Measurements from ENCODE around the gene THADA. TPM values are rescaled to one million over a fixed set of nuclear protein-coding genes. Genes with fewer than 3 reads are reported as not detected.
A peak's percentile ranks its signal among the peaks of the same experiment; 100 is the strongest.

The THADA gene
- total RNA-seq, 1 donor from 2014 or later, result 41.2 TPM

DNA sequence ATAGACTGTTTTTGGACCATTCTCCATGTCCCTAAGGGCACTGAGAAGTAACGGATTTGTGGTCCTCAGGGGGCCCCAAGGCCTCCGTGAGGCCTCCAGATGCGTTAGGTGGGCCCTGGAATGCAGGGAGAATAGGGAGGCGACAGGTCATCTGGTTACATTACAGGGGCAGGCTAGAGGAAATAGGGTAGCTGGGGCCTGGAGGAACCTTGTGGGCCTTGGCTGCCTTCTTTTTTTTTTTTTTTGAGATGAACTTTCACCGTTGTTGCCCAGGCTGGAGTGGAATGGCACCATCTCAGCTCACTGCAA is 398.3 kb downstream of the THADA start:
- Histone ChIP-seq H3K27me3 (ENCODE audit: low read depth) (no peaks in the 10 kb centered on the region), H3K4me1 (peaks cover 35% of the 10 kb centered on the region), H3K36me3 (no peaks in the 10 kb centered on the region), H3K27ac (no peak overlapping the region), H3K9me3 (no peaks in the 10 kb centered on the region), H3K4me3 (no peak overlapping the region)
- TF ChIP-seq, protein P1, sequence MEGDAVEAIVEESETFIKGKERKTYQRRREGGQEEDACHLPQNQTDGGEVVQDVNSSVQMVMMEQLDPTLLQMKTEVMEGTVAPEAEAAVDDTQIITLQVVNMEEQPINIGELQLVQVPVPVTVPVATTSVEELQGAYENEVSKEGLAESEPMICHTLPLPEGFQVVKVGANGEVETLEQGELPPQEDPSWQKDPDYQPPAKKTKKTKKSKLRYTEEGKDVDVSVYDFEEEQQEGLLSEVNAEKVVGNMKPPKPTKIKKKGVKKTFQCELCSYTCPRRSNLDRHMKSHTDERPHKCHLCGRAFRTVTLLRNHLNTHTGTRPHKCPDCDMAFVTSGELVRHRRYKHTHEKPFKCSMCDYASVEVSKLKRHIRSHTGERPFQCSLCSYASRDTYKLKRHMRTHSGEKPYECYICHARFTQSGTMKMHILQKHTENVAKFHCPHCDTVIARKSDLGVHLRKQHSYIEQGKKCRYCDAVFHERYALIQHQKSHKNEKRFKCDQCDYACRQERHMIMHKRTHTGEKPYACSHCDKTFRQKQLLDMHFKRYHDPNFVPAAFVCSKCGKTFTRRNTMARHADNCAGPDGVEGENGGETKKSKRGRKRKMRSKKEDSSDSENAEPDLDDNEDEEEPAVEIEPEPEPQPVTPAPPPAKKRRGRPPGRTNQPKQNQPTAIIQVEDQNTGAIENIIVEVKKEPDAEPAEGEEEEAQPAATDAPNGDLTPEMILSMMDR (IDR thresholded peaks at IDR 0.05), result no peak
- intact Hi-C loops (cut with DNase I), result no loop called here
- no peak for ATAC-seq
- DNase-seq, result no peak

DNA sequence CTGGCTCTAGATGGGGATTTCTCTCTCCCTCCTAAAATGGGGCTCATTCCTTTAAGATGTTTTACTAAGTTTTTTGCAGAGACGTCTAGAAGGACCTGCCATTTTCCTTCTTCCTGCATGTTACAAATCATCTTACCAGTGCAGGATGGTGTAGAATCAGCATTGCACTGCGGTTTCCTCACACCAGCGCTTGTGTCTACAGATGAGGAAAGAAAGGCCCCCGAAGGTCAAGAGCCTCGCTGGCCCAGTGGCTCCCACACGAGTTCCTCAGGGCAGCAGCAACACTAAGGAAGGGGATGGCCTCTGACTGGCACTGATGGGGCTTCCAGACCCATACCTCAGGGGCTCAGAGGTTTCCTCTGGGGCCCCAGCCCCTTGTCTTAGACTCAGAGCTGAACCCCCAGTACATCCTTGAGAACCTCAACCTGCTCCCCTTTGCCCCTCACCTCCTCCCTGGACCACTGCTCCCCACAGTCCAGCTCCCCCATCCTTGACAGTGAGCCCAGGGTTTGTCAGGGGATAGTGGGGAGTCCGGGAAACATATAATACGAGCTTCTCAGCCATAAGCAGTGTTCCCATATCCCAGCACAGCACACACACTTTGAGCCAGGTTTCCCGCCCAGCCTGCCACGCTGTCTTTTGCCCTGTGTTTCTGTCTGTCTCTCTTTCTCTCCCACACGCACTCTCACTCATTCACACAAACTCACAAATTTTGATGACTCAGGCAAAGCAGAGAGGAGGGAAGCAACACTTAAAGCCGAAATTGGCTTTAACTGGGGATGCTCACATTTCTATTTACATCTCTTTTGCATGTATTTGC is 398.9 kb downstream of the THADA start:
- TF ChIP-seq, protein P1 (IDR thresholded peaks at IDR 0.05), result no peak
- DNase-seq (no peak), ATAC-seq (no peak)
- H3K4me3 ChIP-seq, result no peak overlapping the region
- H3K4me1 ChIP-seq, result peaks cover 36% of the 10 kb centered on the region
- H3K36me3 ChIP-seq, result no peaks in the 10 kb centered on the region
- no peaks in the 10 kb centered on the region for H3K9me3 ChIP-seq
- H3K27ac ChIP-seq, result no peak overlapping the region
- intact Hi-C loops (cut with DNase I), result no loop called here
- H3K27me3 ChIP-seq (ENCODE audit: low read depth), result no peaks in the 10 kb centered on the region

GRCh38 chr2:43194121-43194869 is 401.5 kb downstream of the THADA start:
- Histone ChIP-seq H3K9me3 (no peaks in the 10 kb centered on the region), H3K4me1 (peaks cover 36% of the 10 kb centered on the region), H3K4me3 (peak overlapping the region; percentile 6), H3K27ac (peak overlapping the region; percentile 77), H3K36me3 (no peaks in the 10 kb centered on the region), H3K27me3 (ENCODE audit: low read depth) (no peaks in the 10 kb centered on the region)
- intact Hi-C loops (cut with DNase I), result no loop called here
- DNase-seq (peak; percentile 56), ATAC-seq (peak; percentile 71 to 85)
- TF ChIP-seq, protein P1 (IDR thresholded peaks at IDR 0.05), result no peak

GRCh38 chr2:43193652-43194120 is 402.2 kb downstream of the THADA start:
- peak overlapping the region; percentile 77 for H3K27ac ChIP-seq
- peaks cover 36% of the 10 kb centered on the region for H3K4me1 ChIP-seq
- ATAC-seq, result peak in 1 of 2 donors; percentile 13

More at GRCh38 chr2:43193652-43194120, 402.2 kb downstream of the THADA start:
- intact Hi-C loops (cut with DNase I), result no loop called here
- no peak overlapping the region for H3K4me3 ChIP-seq
- no peak for DNase-seq
- H3K27me3 ChIP-seq (ENCODE audit: low read depth), result no peaks in the 10 kb centered on the region
- H3K9me3 ChIP-seq, result no peaks in the 10 kb centered on the region
- TF ChIP-seq, protein P1 (IDR thresholded peaks at IDR 0.05), result no peak
- H3K36me3 ChIP-seq, result no peaks in the 10 kb centered on the region
